Effector CD4-positive, alpha-beta T cell (primary cell): Measurements from ENCODE around the gene PLVAP.

ENCODE experiments used
- DNase-seq: peaks from one replicate; pipeline ENCODE4 v3.0.0-alpha.2; 2020

Gene PLVAP

DNA sequence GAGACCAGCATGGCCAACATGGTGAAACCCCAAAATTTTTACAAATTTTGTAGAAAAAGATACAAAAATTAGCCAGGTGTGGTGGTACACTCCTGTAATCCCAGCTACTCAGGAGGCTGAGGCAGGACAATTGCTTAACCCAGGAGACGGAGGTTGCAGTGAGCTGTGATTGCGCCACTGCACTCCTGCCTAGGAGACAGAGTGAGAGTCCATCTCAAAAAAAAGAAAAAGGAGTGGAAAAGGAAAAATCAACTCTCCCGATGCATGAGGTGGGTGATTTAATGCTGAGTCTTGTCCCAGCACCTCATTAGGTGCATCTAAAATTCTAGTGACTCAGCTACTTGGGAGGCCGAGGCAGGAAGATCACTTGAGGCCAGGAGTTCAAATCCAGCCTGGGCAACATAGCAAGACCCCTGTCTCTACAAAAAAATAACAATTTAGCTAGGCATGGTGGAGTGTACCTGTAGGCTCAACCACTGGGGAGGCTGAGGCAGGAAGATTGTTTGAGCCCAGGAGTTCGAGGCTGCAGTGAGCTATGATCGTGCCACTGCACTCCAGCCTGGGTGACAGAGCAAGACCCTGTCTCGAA lies 20.0 kb downstream of the PLVAP start:
- no peak for DNase-seq

DNA sequence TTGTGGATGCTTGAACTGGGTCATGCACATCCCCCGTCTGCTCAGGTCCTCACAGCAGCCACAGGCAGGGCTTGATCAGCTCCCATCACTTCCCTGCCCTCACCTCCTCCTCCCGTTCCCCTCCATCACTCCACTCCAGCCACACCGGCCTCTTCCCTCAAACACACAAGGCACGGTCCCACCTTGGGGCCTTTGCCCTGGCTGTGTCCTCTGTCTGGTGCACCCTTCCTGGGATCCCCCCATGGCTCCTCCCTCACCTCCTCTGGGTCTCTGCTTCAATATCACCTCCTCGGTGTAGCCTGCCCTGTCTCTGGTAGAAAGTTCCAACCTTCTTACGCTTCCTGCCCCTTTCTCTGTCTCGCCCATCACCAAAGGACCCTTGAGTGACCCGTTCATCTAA lies 23.8 kb downstream of the PLVAP start:
- DNase-seq: no peak

DNA sequence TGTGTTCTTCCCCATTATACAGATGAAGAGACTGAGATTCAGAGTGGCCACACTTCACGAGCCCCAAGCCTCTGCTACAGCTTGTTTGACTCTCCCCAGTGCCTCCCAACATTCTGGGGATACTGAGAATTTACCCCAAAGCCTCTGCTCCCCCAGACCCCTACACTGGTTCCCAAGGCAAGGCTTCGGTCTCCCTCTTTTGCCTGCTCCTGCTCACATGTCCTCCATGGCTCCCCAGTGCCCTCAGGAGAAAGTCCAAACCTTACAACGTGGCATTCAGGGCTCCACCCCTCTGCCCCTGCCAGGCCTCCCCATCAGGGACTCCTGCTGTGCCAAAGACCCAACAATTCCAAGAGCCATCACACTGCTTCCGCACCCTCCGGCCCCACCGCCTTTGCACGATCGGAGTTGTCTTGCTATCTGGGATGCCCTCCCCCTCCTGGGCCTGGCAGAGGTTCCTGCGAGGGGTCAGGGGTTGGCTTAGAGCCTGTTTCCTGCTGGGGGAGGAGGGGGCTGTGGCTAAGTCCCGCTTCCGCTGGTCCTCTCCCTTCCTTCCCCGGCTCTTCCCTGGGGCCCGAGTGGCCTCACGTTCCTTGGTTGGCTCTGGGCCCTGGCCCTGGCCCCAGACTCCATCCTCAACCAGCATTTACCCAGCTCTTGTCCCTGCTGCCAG lies 24.4 kb downstream of the PLVAP start:
- DNase-seq: no peak

DNA sequence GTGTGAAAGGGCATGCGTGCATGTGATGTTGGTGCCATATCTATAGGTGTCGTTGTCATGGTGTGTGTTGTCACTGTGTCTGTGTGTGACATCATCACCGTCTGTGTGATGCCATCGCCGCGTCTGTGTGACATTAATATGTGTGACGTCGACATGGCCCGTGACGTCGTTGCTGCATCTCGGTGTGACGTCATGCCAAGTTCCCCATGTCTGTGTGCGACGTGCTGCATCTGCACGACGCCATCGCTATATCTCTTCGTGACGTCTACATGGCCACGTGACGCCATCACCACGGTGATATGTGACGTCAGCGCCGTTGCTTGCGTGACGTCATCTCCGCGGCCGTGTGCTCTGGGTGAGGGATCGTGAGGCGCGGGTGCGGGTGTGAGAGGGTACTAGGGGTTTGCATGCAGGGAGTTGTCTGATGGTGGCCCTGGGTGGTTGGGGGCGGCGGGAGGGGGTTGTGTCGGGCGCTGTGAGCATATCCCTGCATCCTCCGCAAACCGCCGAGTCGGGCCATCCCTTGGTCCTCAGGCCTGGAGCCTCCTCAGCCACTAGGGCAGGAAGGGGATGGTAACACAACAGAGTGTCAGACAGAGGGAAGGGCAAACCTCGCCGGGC lies 25.2 kb downstream of the PLVAP start:
- DNase-seq: no peak

DNA sequence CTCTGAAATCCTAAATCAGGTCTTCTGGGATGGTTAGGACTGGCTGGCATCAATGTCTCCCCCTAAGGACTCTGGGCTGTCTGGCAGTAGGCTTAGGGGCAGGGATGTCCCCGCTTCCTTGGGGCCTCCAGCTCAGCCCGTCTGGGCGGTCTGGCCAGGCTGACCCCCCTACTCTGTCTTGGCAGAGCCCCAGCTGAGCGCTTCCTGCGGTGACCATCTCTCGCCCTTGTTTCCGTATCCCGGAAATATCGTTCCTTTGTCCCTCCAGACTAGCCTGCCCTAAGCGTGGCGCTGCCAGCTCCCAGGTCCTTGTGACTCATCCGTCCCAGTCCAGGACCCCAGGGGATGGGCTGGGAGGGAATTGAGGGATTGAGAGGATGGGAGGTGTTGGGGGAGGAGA lies 28.4 kb downstream of the PLVAP start:
- no peak for DNase-seq

DNA sequence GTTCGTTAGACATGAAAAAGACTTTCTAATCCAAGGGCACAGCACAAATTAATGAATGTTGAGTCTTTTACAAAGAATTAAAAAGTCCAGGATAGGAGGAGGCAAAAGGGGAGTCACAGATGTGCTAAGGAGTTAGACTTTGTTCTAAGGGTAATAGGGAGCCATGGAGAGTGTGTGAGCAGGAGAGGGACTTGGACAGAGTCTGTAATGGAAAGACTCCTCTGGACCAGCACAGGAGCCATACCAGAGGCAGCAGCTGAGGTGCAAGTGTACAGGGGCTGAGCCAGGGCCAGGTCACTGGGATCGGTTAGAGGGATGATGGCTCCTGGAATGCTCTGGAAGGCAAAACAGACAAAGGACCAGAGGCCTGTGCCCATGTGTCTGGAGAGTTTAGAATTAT lies 29.3 kb downstream of the PLVAP start:
- DNase-seq: no peak

DNA sequence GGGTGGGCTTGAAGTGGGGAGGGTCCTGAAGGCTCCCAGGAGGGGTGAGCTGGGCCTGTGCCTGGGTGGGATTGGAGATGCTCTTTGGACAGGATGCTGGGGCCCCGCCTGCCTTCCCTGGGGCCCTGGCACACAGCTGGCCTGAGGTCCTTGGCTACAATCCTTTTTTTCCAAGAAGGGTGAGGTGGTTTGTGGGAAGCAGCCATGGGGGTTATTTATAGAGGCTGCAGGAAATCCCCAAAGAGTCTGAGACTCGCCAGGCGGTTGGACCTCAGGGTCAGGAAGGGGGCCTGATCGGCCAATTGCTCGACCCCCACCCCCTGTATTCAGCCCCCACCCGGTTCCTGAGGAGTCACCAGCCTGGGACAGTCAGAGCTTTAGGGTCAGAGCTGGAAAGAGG lies 29.8 kb downstream of the PLVAP start:
- DNase-seq: no peak

DNA sequence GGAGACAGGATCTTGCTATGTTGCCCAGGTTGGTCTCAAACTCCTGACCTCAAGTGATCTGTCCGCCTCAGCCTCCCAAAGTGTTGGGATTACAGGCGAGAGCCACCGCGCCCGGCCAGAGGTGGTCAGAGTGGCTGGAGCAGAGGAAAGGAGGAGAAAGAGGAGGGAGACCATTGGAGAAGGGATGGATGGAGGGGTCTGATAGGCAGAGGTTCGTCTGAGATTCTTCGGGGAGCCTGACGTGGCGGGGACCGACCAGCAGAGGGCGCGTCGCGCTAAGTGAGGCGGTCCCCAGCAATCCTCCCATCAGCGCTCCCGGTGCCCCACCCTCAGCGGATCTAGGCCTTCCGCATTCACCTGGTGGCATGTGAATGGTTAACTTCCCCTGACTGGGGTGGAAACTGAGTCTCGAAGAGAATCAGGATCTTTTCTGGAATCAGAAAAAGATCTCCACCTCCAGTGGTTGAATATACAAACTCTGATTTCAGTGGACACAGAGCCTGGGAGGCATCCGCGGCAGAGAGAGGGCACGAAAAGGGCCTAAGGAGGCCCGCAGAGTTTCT lies 31.0 kb downstream of the PLVAP start:
- peak; percentile 71 for DNase-seq

DNA sequence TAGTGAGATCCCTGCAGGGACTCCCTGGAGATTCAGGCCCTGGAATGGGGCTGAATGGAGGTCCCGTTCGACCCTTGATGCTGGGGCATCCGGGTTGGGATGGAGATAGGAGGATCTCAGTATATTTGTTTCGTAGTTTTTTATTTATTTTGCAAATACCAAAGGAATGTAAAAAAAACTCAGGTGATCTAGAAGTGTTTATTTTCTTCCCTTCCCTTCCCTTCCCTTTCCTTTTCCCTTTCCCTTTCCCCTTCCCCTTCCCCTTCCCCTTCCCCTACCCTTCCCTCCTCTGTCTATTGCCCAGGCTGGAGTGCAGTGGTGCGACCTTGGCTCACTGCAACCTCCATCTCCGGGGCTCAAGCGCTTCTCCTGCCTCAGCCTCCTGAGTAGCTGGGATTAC lies 35.3 kb downstream of the PLVAP start:
- no peak for DNase-seq

DNA sequence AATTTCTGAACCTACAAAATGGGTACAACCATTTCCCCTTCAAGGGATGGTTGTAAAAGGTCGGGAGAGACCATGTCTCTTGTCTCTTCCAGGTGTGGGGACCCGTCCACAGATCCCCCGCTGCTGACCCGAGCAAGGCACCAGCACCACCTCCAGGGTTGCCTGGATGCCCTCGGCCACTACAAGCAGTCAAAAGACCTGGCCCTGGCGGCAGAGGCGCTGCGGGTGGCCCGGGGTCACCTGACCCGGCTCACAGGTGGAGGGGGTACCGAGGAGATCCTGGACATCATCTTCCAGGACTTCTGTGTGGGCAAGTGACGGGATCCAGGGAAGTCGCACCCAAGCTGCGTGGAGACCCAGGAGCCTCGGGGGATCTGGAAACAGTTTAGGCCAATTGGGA lies 35.8 kb downstream of the PLVAP start:
- no peak for DNase-seq

DNA sequence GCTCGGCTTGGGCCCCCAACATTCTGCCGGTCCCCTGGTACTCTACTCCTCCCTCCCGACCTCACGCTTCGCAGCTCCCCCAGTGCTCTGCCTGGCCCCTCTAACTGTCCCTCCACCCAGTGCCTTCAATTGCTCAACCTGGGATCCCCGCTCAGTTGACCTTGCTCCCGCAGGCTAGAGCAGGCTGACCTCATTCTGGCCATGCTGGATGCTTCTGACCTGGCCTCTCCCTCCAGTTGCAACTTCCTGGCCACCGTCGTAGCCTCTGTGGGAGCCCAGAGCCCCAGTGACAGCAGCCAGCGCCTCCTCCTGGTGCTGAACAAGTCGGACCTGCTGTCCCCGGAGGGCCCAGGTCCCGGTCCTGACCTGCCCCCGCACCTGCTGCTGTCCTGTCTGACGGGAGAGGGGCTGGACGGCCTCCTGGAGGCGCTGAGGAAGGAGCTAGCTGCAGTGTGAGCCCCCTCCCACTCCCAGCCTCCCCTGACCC lies 36.2 kb downstream of the PLVAP start:
- no peak for DNase-seq

DNA sequence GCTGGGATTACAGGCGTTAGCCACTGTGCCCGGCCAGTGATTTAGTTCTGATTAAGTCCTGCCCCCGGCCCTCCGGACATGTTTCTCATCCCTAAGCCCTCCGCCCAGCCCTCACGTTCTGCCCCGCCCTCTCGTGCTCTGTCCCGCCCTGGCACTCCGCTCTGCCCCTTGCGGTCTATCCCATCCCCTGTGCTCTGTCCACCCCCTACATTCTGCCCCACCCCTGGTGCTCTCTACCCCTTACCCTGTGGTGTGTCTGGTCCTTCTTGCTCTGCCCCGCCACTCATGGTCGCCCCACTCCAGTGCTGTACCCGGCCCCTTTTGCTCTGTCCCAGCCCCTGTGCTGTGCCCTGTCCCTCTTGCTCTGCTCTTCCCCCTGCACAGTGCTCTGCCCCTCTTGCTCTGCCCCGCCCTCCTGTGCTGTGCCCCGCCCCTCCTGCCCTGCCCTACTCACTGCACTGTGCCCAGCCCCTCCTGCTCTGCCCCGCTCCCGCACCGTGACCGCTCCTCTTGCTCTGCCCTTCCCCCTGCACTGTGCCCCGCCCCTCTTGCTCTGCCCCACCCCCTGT lies 36.8 kb downstream of the PLVAP start:
- DNase-seq: no peak

DNA sequence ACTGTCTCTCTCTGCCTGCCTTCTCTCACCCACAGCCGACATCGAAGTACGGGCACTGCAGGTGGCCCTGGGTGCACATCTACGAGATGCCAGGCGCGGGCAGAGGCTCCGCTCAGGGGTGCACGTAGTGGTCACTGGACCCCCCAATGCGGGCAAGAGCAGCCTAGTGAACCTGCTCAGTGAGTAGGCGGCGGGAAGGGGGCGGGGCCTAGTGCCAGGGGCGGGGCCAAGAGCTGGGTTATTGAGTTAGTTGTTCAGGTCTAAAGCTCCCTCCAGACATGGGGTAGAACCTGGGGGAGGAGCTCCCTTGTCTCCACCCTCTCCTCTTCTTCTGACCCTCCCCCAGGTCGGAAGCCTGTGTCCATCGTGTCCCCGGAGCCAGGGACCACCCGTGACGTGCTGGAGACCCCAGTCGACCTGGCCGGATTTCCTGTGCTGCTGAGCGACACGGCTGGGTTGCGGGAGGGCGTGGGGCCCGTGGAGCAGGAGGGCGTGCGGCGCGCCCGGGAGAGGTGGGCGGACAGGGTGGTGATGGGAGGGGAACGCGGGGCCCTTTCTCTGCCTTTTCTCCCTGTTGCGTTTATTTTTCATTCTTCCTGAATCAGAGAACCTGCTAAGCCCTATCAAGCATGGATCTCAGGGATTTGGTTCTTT lies 37.9 kb downstream of the PLVAP start:
- no peak for DNase-seq

DNA sequence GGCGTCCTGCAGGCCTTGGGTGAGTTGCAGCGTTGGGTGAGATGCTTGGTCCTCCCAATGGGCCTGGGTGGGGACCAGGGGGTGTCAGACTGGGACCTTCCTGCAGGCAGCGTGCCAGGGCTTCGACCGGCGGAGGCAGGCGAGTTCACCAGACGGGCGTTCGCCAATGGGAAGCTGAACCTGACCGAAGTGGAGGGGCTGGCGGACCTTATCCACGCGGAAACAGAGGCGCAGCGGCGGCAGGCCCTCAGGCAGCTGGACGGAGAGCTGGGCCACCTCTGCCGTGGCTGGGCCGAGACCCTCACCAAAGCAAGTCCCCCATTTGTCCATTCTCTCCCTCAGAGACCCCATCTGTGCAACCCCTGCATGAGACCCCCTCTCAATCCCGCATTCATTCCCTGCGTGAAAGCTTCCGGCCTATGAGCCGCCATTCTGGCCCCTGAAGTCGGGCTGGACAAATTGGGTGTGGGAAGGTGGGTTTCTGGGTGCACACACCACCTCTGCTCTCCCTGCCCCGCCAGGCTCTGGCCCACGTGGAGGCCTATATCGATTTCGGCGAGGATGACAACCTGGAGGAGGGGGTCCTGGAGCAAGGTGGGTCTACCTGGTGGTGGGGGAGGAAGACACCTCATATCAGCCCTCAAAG lies 38.6 kb downstream of the PLVAP start:
- DNase-seq: no peak

DNA sequence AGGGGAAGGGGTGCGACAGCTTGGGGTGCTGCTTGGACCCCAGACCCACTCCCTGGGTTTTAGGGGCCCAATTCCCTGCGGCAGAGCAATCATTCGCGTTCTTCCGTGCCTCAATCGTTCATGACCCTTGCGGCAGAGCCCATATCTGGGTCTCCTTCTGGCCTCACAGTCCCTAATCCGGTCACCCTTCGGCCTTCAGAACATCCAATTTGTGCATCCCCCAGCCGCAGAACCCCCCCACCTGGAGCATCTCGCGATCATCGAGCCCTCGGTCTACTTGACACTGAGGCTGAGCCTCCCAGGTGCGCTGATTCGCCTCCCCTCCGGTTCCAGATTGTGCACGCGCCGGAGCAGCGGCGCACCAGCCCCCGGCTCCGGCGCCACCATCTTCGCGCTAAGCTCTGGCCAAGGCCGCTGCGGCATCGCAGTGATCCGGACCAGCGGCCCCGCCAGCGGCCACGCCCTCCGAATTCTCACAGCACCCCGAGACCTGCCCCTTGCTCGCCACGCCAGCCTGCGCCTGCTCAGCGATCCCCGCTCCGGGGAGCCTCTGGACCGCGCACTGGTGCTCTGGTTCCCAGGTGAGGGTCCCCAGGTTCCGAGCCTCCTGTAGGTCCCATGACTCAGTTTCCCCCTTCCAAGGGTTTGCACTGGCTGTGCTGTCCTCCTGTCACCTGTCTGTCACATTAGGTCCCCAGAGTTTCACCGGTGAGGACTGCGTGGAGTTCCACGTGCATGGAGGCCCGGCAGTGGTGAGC lies 39.3 kb downstream of the PLVAP start:
- DNase-seq: no peak

DNA sequence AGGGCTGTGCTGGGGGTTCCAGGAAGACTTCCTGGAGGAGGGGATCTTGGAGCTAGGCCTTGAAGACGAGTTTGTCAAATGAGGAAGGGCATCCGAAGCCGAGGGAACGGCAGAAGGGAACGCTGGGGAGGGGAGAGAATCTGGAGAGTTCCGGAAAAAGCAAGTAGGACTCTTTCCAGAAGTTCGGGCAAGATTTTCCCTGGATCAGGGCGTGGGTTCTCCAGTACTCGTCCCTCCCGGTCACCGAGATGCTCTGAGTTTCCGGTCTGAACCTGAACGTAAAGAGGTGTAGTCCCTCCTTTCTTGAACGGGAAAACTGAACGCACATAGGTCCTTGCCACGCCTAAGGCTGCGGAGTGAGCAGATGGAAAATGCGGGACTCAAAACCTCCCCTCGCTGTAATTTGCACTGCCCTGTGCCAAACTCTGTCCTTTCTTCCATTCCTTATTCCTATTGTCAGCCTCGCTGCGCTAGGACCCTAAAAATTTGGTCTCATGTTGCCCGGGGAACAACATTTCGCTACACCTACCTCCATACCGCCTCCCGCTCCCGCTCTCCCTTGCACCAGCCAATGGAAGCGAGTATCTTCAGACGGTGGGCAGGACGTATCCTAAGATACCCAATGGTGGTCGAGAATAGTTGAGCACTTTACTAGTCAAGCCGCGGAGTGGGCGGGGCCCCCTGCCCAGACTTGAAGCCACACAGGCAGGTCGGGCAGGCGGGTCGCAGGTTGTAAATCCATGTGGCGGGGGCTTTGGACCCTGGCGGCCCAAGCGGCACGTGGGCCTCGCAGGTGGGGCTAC lies 40.1 kb downstream of the PLVAP start, which contains the start of gene GTPBP3:
TSS of gene GTPBP3 (plus strand) at position 682 of the 803 bp plus-strand sequence. CDS start at position 741, 59 bp downstream.
- DNase-seq: peak; percentile 97

DNA sequence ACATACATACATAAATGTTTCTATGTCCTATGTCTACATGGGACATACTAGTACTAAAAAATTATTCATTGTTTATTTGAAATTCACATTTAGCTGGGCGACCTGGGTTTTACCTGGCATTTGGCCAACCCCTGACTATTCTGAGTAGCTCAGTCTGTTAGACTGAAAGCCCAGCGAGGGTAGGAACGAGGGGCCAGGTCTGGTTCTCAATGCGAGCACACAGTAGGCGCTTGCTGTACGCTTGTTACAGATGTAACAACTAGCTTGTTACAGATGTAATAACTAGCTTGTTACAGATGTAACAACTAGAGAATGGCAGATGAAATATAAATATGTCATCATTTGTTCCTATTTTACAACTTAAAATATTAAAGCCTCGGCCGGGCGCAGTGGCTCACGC lies 41.6 kb downstream of the PLVAP start:
- no peak for DNase-seq

DNA sequence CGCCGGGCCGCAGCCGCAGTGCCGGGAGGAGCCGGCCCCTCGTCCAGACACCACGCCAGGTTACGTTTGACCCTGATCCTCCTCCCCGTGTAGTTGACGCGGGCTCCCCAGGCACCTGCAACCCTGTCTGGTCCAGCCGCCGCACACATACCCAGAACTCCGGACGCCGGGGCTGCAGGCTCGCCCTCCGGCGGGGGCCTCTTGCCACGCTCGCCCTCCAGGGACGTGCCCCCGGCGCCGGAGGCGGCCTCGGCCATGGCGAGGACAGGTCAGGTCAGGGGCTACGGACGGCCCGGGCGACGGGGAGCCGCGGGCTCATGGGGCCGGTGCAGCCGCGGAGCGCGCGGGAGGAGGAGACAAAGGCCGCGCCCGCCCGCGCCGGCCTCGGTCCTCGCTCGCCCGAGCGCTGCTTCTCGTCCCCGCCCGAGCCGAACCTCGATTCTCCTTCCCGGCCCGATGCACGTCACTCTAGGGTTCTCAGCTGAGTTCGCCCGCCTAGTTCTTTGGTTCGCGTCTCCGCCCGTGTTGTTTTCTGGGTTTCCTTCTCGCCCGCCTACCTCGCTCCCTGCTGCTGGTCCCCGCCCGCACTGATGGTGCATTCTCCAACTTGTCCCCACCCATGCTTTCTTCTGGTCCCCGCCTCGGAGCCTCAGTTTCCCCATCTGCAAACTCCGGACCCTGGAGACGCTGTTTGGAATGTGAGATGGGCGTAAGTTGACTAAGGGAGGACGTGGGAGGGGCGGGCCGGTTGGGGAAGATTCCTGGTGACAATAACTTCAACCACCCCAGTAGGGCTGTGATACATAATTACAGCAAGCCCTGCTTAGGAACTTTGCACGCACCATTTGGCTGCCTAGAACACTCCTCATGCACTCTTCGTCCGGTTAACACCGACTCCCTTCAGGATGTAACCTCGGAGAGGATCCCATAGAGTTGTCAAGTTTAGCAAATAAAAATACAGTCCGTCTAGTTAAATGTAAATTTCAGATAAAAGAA lies 42.4 kb downstream of the PLVAP start, which contains the start of gene ANO8:
TSS of gene ANO8 (minus strand) at position 442 of the 996 bp plus-strand sequence. CDS start at position 257, 185 bp downstream.
- DNase-seq: peak; percentile 95
